HG03460 (cell line): ENCODE results near the gene SNTA1.
A peak's percentile ranks its signal among the peaks of the same experiment; 100 is the strongest.
"Not testable (repeated sequence)": the region's sequence is repeated elsewhere in the genome, so short reads cannot be mapped to it uniquely, and the experiment has no call there.

Experiments used
- ATAC-seq: cut with Tn5 transposase; IDR thresholded peaks from one replicate; pipeline ENCODE4 v1.9.1; 2021; ENCODE audit not compliant: unreplicated experiment

The SNTA1 gene

DNA sequence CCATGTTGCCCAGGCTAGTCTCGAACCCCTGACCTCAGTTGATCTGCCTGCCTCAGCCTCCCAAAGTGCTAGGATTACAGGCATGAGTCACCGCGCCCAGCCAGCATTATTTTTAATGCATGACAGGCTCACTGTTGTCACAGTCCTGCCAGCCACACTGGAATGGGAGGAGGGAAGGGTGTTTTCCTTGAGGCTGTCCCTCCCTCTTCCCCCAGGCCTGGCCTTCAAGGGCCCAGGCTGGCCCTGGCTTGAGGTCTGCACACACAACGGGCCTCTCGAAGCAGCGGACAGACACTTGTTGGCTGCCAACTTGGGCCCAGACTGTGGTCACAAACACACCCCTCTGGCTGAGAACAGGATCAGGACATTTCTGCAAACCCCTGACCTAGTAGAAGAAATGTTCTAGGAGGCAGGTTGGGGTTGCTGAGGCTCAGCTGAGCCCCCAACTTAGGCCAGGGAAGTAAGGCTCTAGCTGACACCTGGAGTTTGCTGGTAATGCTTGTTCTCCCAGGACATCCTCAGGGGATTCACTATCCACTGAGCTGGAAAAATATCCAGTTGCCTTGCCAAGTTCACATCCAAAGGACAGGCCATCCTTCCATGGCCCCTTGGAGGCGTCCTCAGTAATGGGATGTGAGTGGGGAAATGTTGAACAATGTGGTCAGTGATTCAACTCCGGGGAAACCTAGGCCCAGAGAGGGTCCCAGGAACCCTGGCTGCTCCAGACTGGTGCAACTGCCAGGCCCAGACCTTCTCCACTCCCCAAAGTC is 9.9 kb downstream of the SNTA1 start:
- no peak for ATAC-seq

DNA sequence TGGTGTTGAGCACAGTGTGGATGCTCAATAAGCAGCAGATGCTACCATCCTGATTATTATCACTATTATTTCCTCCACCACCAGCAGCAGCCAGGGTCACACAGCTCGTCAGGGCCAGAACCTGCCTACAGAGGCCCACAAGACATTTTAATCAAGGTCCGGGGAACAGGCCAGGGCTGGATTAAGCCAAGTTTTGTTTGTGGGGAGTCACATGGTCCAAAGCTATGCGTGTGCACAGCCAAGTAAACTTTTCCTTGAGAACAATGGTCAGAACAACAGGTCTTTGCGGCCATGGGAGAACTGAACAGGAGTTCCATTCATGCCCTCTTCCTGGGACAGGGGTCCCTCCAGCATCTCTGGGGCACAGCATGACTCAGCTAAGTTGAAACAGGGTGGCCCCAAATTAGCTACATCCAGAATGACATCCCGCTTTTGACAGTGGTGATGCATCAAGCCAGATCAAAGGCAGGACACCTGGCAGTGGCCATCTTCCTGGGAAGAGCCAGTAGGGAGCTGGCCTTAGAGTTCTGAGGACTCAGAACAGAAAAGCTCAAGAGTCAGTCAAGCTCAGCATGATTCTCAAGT is 11.7 kb downstream of the SNTA1 start:
- no peak for ATAC-seq

DNA sequence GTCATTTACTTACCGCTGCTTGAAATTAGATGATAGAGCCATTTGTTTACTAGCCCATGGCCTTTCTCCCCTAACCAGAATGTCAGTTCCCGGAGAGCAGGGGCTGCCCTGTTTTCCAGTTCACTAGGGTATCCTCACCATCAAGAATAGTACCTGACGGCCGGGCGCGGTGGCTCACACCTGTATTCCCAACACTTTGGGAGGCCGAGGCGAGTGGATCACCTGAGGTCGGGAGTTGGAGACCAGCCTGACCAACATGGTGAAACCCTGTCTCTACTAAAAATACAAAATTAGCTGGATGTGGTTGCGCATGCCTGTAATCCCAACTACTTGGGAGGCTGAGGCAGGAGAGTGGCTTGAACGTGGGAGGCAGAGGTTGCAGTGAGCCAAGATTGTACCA is 19.7 kb downstream of the SNTA1 start:
- not testable (repeated sequence) for ATAC-seq

DNA sequence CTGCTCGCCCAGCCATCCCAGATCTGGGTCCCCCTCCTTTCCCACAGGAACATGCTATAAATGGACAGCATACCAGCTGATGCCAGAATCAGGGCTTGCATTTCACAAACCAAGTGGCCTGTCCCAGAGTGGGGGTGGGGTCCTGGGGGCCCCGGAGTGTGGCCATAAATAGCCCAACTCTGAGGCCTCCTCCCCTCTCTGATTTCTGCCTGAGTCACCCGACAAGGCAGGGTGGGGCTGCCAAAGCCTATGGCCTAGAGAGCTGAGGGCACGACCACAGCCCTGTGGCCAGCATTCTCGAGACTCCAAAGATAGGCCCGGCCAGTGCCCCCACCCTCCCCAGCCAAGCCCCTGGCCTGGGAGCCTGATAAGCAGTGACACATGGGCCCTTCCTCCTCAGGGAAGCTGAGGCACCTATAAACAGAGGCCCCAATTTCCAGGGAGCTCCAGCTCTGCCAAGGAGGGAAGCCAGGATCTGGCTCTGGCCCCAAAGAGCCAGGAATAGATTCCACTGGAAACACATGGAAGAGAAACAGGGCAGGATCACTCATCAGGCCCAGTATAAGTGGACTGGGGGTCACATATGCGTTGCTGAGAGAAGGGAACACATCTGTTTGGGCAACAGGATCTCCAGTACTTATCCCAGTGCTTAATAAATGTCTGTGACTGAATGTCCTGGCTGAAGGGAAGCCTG is 20.3 kb downstream of the SNTA1 start:
- ATAC-seq: no peak

DNA sequence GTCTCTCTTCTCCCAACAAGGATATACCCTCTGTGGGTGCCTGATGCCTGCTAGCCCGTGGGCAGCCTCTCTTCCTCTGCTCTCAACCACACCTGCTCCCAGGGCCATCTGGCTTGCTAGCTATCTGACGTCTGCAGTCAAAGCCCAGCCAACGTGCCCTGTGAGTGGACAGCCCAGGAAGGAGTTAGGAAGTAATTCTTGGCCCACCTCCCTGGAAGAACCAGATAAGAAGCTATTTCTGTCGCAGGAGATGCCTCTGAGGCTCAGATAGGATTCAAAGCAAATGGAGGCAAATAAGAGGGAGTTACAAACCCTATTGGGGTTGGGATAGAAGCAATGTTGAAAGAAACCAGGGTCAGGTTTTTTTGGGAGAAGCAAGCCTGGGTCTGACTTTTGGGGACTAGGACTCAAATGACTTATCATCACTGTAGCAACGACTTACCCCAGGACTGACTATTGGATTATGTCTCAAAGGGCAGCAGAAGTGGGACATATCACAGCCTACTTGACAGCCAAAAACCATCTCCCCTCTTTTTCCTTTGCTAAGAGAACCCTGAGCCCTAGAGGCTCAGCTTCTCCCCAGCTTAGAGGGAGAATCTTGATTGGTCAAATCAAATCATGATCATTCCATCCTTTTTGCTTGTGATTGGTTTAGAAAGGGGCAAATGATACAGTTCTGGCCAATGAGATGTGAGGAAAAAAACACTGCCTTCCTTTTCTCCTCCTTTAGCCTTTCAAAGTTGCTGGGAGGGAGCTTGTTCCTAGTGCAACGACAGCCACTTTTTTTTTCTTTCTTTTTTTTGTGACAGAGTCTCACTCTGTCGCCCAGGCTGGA is 24.2 kb downstream of the SNTA1 start:
- ATAC-seq: no peak

DNA sequence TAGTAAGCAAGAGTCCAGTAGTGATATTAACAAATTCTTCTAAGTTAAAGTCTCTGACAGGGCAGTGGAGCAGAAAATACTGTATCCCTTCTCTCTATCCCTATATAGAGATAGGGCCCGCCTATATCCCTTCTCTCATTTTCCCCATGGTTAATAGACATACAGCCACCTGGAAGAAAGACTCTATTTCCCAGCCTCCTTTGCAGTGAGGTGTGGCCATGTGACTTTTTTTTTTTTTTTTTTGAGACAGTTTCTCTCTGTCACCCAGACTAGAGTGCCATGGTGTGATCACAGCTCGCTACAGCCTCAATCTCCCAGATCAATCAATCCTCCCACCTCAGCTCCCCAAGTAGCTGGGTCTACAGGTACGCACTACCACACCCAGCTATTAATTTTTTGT is 25.5 kb downstream of the SNTA1 start:
- no peak for ATAC-seq

DNA sequence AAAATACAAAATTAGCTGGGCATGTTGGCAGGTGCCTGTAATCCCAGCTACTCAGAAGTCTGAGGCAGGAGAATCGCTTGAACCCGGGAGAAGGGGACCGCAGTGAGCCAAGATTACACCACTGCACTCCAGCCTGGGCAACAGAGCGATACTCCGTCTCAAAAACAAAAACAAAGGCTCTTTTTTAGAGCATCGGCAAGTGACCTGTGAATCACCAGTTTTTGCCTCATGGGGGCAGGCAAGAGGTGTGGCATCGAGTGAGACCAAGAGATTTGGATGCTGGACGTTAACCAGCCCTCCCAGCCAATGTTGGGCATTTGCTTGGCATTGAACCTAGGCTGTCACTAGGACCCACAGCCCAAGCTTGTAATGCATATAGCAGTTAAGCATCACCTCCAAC is 27.6 kb downstream of the SNTA1 start:
- no peak for ATAC-seq

DNA sequence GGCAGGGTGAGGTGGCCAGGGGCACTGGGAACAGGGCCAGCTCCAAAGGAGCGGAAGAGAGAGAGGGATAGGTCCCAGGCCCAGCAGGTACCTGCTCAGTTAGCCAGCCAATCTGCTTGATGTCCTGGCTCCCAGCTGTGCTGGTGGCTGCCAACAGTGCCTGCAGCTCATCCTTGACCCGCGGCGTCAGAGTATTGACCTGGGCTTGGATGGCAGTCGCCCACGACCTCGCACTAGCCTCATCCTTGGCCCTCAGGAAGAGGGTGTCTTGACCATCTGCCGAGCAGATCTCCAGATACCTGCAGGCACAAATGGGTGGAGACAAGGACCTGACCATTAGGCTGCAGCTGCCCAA is 31.1 kb downstream of the SNTA1 start:
- ATAC-seq: no peak

DNA sequence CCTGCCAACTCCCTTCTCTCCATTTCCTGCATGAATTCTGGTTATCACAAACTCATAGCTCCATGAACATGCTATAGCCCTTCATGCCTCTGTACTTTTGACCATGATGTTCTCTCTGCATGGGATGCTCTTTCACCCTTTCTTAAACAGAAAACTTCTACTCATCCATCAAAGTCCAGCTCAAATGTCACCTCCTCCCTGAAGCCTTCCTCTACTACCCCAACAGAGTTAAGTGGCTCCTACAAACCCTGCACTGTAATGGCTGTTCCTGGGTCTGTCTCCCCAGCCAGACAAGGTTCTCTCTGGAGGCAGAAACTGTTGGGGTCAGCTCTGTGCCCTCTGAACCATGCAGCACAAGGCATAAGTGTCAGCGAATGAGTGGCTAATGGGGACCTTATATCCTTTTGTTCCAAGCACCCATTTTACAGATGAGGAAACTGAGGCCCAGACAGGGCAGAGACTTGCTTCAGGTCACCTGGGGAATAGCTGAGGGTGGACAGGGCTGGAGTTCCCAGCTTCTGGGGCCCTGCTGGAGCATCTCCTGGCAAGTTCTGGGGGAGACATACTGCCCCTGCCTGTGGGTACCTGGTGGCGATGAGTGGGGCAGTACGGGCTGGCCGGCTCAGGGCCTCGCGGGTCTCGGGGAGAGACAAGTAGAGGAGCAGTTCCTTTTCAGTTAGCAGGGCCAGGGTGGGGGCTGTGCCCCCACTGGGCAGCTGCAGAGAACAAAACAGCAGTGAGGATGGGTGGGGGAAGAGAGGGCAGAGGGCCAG is 31.7 kb downstream of the SNTA1 start:
- ATAC-seq: no peak

DNA sequence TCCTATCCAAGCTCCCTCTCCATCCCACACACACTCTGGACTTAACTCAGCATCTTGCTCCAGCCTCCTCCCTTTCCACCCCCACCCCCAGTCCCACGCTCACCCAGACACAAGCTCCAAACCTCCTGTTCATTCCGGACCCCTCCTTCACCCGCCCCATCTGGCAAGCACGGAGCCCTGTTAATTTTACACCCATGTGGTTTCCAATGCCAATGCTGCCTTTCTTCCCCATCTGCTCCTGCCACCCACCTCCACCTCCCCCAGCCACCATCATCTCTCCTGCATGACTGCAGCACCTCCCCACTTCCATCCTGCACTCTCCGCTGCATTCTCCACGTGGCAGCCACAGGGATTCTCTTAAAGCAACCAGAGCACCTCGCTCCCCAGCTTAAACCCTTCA is 32.3 kb downstream of the SNTA1 start:
- ATAC-seq: no peak

DNA sequence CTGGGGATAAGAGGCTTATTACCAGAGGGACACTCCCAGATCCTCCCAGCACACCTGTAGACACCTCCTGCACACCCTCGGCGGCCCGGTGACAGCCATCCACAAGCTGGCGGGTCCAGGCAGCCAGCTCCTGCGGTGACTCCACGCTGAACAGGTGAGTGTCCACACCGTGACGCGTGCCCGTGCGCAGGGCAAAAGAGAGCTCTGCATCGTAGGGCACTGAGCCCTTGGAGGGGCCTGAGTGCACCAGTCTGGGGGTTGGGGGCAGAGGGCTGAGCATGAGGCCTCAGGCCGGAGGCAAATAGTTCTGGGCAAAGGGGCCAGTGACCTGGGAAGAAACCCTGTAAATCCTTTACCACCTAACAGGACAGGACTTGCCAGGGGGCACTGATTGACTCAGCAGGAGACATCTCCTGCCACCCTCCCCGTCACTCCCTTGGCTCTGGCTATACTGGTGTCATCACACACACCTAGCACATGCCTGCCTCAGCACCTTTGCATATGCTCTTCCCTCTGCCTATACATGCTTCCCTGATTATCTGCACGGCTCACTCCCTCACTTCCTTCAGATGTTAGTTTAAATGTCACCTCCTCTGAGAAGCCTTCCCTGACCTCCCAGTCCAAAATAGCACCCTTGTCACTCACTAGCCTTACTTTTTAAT is 33.4 kb downstream of the SNTA1 start:
- ATAC-seq: no peak

DNA sequence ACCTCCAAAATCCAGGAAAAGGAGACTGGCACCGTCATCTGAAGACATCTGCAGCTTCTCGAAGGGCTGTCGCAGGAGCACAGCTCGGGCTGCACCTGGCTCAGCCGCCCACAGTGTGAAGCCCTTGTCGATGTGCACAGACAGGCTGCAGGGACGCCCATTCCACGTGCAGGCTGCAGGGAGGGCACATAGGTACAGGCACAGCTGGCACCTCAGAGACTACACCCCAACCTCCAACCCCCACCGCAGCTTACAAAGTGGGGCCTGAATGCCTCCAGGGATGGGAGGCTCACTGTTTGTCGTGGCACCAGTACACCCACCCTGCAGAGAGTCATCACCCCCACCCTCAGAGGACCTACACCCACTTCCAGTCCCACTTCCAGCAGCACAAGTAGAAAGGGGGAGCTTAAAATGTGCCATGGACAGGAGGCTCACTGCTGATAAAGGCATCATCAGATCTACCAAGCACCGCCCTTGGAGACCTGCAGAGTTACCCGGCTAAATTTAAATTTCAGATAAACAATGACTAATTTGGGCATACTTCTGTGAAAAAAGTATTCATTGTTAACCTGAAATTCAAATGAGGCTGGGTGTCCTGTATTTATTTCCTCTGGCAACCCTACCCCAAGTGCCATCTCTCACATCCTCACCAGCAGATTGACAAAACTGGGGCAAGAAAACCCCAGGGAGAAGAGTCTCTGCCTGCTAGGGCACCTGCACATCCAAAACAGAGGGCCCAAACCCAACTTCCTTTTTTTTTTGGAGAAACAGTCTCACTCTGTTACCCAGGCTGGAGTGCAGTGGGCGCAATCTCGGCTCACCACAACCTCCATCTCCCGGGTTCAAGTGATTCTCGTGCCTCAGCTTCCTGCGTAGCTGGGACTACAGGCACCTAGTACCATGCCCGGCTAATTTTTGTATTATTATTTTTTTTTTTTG is 34.6 kb downstream of the SNTA1 start:
- no peak for ATAC-seq

DNA sequence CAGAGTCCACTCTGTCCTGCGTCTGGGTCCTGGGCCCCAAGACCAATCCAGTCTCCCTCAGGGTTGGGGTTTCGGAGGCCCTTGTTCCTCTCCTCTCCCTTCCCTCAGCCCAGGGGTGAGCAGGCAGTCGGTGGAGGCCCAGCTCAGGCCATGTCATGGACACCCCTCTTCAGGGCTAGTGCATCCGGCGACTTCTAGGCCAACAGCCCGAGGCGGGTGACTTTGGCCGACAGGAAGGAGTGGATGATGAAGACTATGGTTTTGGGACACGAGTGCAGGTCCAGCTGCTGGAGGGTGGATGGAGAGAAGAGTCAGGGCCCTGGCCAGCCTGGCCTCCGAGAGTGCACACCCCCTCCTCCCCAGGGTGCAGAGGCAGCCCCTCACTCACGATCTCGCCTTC is 35.2 kb downstream of the SNTA1 start:
- no peak for ATAC-seq

DNA sequence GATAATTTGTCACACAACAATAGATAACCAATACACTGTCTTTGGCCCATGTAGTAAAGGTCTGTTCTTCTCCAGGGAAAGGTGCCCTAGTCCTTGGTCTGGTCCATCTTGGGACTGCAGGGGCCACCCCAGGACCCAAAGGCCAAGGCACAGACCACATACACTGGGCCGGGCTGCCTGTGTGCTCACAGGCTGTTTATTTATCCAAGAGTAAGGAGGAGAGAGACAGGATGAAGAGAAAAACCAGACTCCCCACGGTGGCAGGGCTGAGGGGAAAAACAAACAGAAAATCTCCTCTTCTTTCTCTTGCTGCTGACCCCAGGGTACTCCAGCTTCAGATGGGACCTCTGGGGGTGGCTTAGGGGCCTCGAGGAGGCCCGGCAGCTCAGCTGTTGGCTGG is 35.8 kb downstream of the SNTA1 start:
- no peak for ATAC-seq

DNA sequence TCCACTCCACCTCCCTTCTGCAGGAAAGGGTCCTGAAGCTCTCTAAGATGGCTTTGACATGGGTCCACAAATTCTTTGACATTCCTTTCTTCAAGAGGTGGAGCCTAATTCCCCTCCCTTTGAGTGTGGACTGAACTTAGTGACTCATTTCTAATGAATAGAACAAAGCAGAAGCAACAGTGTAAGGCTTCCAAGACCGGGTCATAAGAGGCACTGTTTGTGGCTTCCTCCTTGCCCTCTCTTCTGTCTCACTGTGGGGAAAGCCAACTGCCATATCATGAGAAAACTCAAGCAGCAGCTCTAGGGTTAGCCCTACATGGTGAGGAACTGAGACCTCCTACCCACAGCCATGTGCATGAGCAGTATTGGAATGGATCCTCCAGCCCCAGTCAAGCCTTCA is 36.3 kb downstream of the SNTA1 start:
- no peak for ATAC-seq

DNA sequence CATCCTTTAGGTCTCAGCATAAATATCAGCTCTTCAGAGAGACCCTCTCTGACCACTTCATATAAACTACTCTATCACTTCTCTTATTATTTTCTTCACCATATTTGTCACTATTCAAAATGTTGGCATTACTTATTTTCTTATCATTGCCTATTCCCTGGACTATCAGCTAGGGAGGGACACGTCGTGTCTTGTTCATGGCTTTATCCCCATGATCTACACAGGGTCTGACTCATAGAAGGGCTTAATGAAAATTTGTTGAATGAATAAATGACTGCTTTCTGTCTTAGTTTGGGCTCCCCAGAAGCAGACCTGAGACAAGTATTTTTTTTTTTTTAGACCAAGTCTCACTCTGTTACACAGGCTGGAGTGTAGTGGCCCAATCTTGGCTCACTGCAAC is 39.3 kb downstream of the SNTA1 start:
- ATAC-seq: no peak

DNA sequence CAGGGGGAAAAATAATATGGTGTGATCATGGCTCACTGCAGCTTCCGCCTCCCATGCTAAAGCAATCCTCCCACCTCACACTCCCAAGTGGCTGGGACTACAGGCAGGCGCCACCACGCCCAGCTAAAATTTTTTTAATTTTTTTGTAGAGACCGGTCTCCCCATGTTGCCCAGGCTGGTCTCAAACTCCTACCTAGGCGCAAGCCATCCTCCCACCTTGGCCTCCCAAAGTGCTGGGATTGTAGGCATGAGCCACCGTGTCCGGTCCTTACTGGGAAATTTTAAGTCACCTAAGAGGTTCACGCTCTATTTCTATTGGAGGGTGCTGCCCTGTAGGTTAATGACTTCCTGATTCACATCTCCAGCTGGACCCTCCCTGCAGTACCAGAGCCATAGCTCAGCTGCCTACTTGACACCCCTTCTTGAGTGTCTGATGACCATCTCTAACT is 41.6 kb downstream of the SNTA1 start:
- ATAC-seq: no peak

DNA sequence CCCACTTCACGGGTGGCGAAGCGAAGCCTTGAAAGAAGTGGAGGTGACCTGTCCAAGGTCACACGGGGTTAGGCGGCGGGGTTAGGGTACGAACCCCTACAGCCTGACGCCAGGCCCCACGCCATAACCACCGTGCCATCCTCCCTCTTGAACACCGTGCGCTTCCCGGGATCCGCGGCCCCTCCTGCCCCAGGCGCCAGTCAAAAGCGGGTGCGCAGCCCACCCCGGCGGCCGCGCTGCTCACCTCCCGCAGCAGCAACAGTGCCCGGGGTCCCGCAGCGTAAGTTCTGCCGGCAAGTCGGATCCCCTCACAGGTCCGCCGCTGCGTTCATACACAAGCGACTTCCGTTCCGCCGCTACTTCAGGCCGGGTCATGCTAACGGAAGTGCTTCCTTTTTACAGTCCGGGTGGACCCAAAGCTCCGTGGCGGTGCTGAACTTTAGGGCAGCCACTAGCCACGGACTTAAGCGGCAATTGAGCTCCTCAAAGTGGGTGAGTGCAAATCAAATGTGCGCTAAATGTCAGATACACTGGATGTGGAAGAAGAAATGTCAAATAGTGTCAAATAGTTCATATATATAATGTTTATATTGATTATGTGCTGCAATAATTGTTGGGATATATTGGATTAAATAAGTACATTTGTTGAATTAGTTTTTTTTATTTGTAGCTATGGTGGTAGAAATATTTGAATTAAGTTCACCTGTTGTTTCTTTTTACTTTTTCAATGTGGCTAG is 42.2 kb downstream of the SNTA1 start, which contains the start of gene CDK5RAP1:
Gene CDK5RAP1 (minus strand): TSS at position 336 of the 737 bp plus-strand sequence. CDS start 4,455 bp downstream, outside the sequence.
- peak; percentile 85 for ATAC-seq
